GM19240 (cell line): ENCODE measurements around the gene KRT31.
"Not testable (repeated sequence)": the region's sequence is repeated elsewhere in the genome, so short reads cannot be mapped to it uniquely, and the experiment has no call there.

Experiments used
- DNase-seq: peaks from one replicate; pipeline ENCODE4 v3.0.0; 2011; ENCODE audit warnings: low spot score; ENCODE audit not compliant: insufficient read length

Gene KRT31

GRCh38 chr17:41417576-41418015 lies 20.2 kb upstream of the KRT31 start:
- peak; percentile 23 for DNase-seq

GRCh38 chr17:41417127-41417526 lies 19.7 kb upstream of the KRT31 start:
- no peak for DNase-seq

- no peak for DNase-seq
Observed at GRCh38 chr17:41416479-41416878, 19.1 kb upstream of the KRT31 start.

GRCh38 chr17:41415833-41416335 lies 18.5 kb upstream of the KRT31 start:
- DNase-seq = no peak

GRCh38 chr17:41415411-41415810 lies 18.0 kb upstream of the KRT31 start:
- no peak for DNase-seq

- no peak for DNase-seq
Observed at GRCh38 chr17:41413982-41414381, 16.6 kb upstream of the KRT31 start.

GRCh38 chr17:41413353-41413957 lies 16.0 kb upstream of the KRT31 start:
- DNase-seq = no peak

GRCh38 chr17:41411072-41411840 lies 13.8 kb upstream of the KRT31 start:
- no peak for DNase-seq

- DNase-seq = no peak
Observed at GRCh38 chr17:41407226-41407625, 9.8 kb upstream of the KRT31 start.

- no peak for DNase-seq
Observed at GRCh38 chr17:41406205-41406604, 8.8 kb upstream of the KRT31 start.

GRCh38 chr17:41404024-41404671 lies 6.7 kb upstream of the KRT31 start:
- DNase-seq = no peak

GRCh38 chr17:41403404-41404023 lies 6.1 kb upstream of the KRT31 start:
- DNase-seq = no peak

- no peak for DNase-seq
Observed at GRCh38 chr17:41402161-41402560, 4.8 kb upstream of the KRT31 start.

GRCh38 chr17:41396340-41396739 lies 1.1 kb downstream of the KRT31 start:
- no peak for DNase-seq

GRCh38 chr17:41395611-41396010 lies 1.8 kb downstream of the KRT31 start:
- no peak for DNase-seq

- DNase-seq = not testable (repeated sequence)
Observed at GRCh38 chr17:41395044-41395443, 2.4 kb downstream of the KRT31 start.

- DNase-seq = no peak
Observed at GRCh38 chr17:41394254-41394996, 3.0 kb downstream of the KRT31 start.

- no peak for DNase-seq
Observed at GRCh38 chr17:41393826-41394225, 3.6 kb downstream of the KRT31 start.

- DNase-seq = no peak
Observed at GRCh38 chr17:41393294-41393693, 4.1 kb downstream of the KRT31 start.

GRCh38 chr17:41392278-41392677 lies 5.1 kb downstream of the KRT31 start:
- DNase-seq = no peak

- no peak for DNase-seq
Observed at GRCh38 chr17:41391535-41391934, 5.9 kb downstream of the KRT31 start.
